ENCODE data around the gene KDM2B.

The KDM2B gene

DNA sequence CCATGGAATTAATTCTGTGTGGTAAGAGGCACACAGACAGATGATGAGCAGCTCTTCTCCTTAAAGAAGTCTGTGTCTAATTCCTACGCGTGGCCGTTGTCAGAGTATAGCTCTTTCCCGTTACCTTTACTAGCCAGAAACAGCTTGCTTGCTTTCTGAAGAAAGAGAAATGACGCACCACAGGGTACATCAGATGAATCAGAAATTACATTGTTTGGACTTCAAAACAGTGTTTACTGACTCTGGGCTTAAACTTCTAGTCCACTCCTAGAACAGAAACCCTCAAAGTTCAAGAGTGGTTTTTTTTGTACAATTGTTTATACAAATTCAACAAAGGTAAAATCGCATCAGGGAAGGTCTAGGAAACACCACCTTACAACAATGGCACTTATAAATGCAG is 151.9 kb downstream of the KDM2B start:
- no peak overlapping the region for H3K27ac ChIP-seq
- TF ChIP-seq, protein P1, sequence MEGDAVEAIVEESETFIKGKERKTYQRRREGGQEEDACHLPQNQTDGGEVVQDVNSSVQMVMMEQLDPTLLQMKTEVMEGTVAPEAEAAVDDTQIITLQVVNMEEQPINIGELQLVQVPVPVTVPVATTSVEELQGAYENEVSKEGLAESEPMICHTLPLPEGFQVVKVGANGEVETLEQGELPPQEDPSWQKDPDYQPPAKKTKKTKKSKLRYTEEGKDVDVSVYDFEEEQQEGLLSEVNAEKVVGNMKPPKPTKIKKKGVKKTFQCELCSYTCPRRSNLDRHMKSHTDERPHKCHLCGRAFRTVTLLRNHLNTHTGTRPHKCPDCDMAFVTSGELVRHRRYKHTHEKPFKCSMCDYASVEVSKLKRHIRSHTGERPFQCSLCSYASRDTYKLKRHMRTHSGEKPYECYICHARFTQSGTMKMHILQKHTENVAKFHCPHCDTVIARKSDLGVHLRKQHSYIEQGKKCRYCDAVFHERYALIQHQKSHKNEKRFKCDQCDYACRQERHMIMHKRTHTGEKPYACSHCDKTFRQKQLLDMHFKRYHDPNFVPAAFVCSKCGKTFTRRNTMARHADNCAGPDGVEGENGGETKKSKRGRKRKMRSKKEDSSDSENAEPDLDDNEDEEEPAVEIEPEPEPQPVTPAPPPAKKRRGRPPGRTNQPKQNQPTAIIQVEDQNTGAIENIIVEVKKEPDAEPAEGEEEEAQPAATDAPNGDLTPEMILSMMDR (IDR thresholded peaks at IDR 0.05), result no peak
- no peak for DNase-seq (ENCODE audit: low spot score)
- H3K4me3 ChIP-seq, result no peak overlapping the region

DNA sequence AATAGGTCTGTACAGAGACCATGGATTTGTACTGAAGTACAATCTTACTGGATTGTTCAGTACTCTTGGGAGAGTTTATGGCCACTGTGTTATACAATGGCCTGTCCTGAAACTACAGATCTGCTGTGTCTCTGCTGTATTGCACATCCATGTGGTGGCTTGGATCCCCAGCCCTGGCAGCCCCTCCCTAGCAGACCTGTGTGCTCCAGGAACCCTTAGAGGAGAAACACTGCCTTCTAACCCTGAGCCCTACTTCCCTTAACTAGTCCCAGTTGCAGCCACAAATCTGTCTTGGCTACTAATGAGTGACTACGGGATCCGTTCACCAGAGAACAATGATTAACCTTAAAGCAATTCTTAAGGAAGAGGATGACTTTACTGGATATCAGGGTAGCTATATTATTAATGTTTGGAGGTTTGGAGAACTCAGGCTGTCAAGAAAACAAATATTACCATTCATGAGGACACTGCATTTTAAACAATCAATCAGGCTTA is 153.2 kb downstream of the KDM2B start:
- H3K4me3 ChIP-seq, result no peak overlapping the region
- DNase-seq (ENCODE audit: low spot score), result no peak
- H3K27ac ChIP-seq, result no peak overlapping the region
- TF ChIP-seq, protein P1 (IDR thresholded peaks at IDR 0.05), result no peak

DNA sequence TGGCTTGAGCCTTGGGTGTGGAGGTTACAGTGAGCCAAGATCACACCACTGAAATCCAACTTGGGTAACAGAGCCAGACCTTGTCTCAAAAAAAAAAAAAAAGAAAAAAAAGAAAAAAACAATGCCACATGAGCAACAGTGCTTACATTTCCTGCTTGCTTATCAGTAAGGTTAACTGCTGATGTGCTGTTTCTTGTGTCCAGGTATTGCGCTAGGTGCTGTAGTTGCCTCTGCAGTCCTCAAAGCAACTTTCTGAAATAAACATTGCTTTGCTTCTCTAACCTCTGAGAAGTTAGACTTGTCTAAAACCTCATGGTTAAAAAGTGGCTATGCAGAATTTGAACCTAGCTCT is 156.2 kb downstream of the KDM2B start:
- TF ChIP-seq, protein P1 (IDR thresholded peaks at IDR 0.05), result no peak
- DNase-seq (ENCODE audit: low spot score), result no peak
- Histone ChIP-seq H3K27ac (no peak overlapping the region), H3K4me3 (no peak overlapping the region)

DNA sequence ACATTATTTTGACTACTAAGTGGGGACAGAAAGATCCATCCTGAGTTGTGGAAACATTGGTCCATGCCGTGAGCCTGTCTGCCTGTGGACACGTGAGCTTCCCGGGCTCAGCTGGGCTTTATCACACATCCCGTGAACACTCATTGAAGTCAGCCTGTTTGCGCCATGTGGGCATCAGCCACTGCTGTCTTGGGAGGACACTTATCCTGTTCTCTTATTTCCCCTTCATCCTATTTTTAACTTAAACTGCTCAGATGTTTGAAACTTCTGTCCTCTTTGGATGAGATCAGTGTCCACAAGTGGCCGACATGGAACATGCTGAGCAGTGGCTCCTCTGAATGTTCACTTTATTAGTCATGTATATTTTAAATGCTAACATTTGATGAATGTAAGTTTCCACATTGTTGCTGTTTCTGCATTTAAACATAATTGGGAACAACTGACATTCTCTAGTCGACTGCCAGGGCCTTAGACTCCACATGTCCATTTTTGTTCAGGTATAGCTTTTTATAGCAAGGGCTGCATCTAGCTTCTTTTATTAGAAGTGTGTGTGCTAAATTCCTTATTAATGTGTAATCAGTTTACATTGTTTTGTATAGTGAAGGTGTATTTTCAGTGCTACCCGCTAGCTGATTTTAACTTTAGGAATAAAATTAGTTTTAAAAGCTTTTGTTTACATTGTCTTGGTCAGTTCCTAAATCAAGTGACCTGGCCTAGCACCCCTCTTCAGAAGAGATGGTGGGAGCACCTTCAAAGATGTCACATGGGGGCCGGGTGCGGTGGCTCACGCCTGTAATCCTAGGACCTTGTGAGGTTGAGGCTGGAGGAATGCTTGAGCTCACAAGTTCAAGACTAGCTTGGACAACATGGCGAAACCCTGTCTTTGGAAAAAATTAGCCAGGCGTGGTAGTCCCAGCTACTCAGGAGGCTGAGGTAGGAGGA is 156.9 kb downstream of the KDM2B start:
- Histone ChIP-seq H3K27ac (no peak overlapping the region), H3K4me3 (no peak overlapping the region)
- no peak for DNase-seq (ENCODE audit: low spot score)
- TF ChIP-seq, protein P1 (IDR thresholded peaks at IDR 0.05), result no peak

DNA sequence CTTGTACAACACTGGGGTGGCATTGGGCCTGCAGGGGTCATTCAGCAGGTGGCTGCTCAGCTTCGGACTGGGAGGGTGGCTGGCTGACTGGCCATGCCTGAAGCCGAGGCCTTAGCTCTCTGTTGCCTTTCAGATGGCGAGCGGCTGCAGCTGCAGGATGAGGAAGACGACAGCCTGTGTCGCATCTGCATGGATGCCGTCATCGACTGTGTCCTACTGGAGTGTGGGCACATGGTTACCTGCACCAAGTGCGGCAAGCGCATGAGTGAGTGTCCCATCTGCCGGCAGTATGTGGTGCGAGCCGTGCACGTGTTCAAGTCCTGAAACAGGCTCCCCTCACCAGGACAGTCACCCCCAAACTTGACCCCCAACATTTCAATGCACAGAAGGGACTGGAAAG is 157.6 kb downstream of the KDM2B start:
- no peak overlapping the region for H3K27ac ChIP-seq
- H3K4me3 ChIP-seq, result no peak overlapping the region
- TF ChIP-seq, protein P1 (IDR thresholded peaks at IDR 0.05), result no peak
- no peak for DNase-seq (ENCODE audit: low spot score)

DNA sequence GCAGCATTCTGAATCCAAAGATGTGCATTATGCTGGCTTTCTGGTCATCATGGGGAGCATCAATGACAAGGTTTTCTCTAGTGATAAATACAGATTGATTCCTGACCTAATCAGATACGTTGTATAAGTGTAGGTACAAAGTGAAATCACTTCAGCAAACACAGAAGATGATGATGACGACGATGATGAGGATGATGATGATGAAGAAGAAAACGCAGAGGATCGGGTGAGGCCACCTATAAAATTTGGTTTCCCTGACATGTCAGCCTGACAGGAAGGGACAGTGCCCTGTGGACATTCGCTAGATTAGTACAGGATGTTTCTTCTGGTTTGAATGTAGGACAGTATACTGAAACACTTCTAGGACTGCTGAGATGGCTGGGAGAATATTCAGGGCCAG is 160.7 kb downstream of the KDM2B start:
- Histone ChIP-seq H3K27ac (no peak overlapping the region), H3K4me3 (no peak overlapping the region)
- TF ChIP-seq, protein P1 (IDR thresholded peaks at IDR 0.05), result no peak
- no peak for DNase-seq (ENCODE audit: low spot score)

DNA sequence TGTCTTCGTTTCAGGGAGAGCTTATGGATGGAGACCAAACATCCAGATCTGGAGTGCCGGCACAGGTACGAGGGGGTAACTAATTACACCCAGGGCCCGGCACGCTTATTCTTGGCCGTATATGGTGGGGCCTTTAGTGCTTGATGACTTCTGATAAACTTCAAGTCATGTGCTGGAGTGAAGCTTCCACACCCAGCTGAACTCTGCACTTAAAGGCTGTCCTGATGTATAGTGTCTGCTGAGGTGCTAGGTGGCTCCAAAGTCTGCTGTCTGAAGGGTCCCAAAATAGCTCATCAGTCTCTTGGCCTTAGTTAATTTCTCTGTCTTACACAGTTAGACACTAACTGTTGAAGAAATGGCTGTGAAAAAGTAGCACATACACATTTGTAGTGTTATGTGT is 163.0 kb downstream of the KDM2B start:
- no peak for DNase-seq (ENCODE audit: low spot score)

More for the DNA sequence above, 163.0 kb downstream of the KDM2B start:
- Histone ChIP-seq H3K4me3 (no peak overlapping the region), H3K27ac (no peak overlapping the region)
- TF ChIP-seq, protein P1 (IDR thresholded peaks at IDR 0.05), result no peak
